ENCODE measurements around the gene ATP5PD. TPM values are rescaled to one million over a fixed set of nuclear protein-coding genes. Genes with fewer than 3 reads are reported as not detected.

The ATP5PD gene
- total and polyA plus RNA-seq, 2 of the 13 experiments (the other 11 are each of a cell fraction or from before 2014, with no cell fraction given) = 158 to 428 TPM

GRCh38 chr17:75090871-75091854, 44.4 kb upstream of the ATP5PD start (continued):
- TF ChIP-seq PCBP1 (IDR thresholded peaks at IDR 0.05; ENCODE audit: borderline replicate concordance, low read depth, low read length) (0 out of 2 replicates have a peak, but pooled peaks have one; percentile 76), MNT (IDR thresholded peaks at IDR 0.05) (no peak), ATF1 (CRISPR knock-in tag; IDR thresholded peaks at IDR 0.05) (no peak), TARDBP (CRISPR knock-in tag; IDR thresholded peaks at IDR 0.05) (peak; percentile 82), ZNF430 (CRISPR knock-in tag; IDR thresholded peaks at IDR 0.05) (no peak), NR2F2 (IDR thresholded peaks at IDR 0.05; ENCODE audit: borderline replicate concordance, low read depth) (peak; percentile 97), ARNTL (CRISPR knock-in tag; IDR thresholded peaks at IDR 0.05) (peak; percentile 85), ZUFSP (CRISPR knock-in tag; IDR thresholded peaks at IDR 0.05; ENCODE audit: borderline replicate concordance) (no peak), TCF7 (IDR thresholded peaks at IDR 0.05; ENCODE audit: low read depth) (no peak; the same call in 1 of the 2 replicates), ZNF766 (CRISPR knock-in tag; IDR thresholded peaks at IDR 0.05; ENCODE audit: borderline replicate concordance) (no peak), BHLHE40 (IDR thresholded peaks at IDR 0.05; ENCODE audit: low read length) (peak; percentile 70), KLF6 (CRISPR knock-in tag; IDR thresholded peaks at IDR 0.05) (0 out of 2 replicates have a peak, but pooled peaks have one; percentile 44), NR1H2 (CRISPR knock-in tag; IDR thresholded peaks at IDR 0.05; ENCODE audit: borderline replicate concordance, low read depth) (no peak), TFAP4 (IDR thresholded peaks at IDR 0.05; ENCODE audit: borderline replicate concordance, low read depth) (peak; percentile 76; the same call in 1 of the 2 replicates), AHR (CRISPR knock-in tag; IDR thresholded peaks at IDR 0.05) (no peak), ZNF562 (CRISPR knock-in tag; IDR thresholded peaks at IDR 0.05; ENCODE audit: borderline replicate concordance) (no peak), ZNF501 (CRISPR knock-in tag; IDR thresholded peaks at IDR 0.05) (0 out of 2 replicates have a peak, but pooled peaks have one; percentile 32), ZNF564 (CRISPR knock-in tag; IDR thresholded peaks at IDR 0.05) (peak; percentile 55; the same call in 1 of the 2 replicates), RBM39 (IDR thresholded peaks at IDR 0.05; ENCODE audit: low read depth, low read length, poor library complexity, severe bottlenecking) (peak; percentile 80)
- TF ChIP-seq, protein P1, sequence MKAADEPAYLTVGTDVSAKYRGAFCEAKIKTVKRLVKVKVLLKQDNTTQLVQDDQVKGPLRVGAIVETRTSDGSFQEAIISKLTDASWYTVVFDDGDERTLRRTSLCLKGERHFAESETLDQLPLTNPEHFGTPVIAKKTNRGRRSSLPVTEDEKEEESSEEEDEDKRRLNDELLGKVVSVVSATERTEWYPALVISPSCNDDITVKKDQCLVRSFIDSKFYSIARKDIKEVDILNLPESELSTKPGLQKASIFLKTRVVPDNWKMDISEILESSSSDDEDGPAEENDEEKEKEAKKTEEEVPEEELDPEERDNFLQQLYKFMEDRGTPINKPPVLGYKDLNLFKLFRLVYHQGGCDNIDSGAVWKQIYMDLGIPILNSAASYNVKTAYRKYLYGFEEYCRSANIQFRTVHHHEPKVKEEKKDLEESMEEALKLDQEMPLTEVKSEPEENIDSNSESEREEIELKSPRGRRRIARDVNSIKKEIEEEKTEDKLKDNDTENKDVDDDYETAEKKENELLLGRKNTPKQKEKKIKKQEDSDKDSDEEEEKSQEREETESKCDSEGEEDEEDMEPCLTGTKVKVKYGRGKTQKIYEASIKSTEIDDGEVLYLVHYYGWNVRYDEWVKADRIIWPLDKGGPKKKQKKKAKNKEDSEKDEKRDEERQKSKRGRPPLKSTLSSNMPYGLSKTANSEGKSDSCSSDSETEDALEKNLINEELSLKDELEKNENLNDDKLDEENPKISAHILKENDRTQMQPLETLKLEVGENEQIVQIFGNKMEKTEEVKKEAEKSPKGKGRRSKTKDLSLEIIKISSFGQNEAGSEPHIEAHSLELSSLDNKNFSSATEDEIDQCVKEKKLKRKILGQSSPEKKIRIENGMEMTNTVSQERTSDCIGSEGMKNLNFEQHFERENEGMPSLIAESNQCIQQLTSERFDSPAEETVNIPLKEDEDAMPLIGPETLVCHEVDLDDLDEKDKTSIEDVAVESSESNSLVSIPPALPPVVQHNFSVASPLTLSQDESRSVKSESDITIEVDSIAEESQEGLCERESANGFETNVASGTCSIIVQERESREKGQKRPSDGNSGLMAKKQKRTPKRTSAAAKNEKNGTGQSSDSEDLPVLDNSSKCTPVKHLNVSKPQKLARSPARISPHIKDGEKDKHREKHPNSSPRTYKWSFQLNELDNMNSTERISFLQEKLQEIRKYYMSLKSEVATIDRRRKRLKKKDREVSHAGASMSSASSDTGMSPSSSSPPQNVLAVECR (CRISPR knock-in tag; IDR thresholded peaks at IDR 0.05; ENCODE audit: borderline replicate concordance) = peak; percentile 60; the same call in 1 of the 2 replicates
